Left ventricle myocardium inferior (tissue), 1 donor: ENCODE data around the gene AUP1. TPM values are rescaled to one million over a fixed set of nuclear protein-coding genes. Genes with fewer than 3 reads are reported as not detected.

Experiments used
- DNase-seq: peaks from one replicate; pipeline ENCODE4 v3.0.0-alpha.2; 2020
- H3K27ac ChIP-seq: fragments of 200-600 bp; replicated peaks from 2 replicates; pipeline ENCODE4 v1.8.0; 2021
- H3K27me3 ChIP-seq: fragments of 200-600 bp; 2 replicates; pipeline ENCODE4 v1.8.0; 2021; ENCODE audit warnings: low read depth
- H3K36me3 ChIP-seq: fragments of 200-600 bp; 2 replicates; pipeline ENCODE4 v1.8.0; 2021
- H3K4me1 ChIP-seq: fragments of 200-600 bp; 2 replicates; pipeline ENCODE4 v1.8.0; 2021
- H3K4me3 ChIP-seq: fragments of 200-600 bp; 2 replicates; pipeline ENCODE4 v1.8.0; 2021; ENCODE audit warnings: mild to moderate bottlenecking, moderate library complexity
- H3K9me3 ChIP-seq: fragments of 200-600 bp; replicated peaks from 2 replicates; pipeline ENCODE4 v1.8.0; 2021
- CTCF ChIP-seq: fragments of 200-600 bp; IDR thresholded peaks from 2 replicates; pipeline ENCODE4 v1.8.0; 2021; ENCODE audit warnings: antibody characterized with exemption, mild to moderate bottlenecking, borderline replicate concordance
- intact Hi-C: fragments of 100-400 bp; cut with micrococcal nuclease; formaldehyde crosslinking; loops from one replicate; pipeline ENCODE4 v1.11.0; 2022
- total RNA-seq: library from RNA; stranded (reverse); fragmentation: NEBNext Ultra II Directional; extraction: Animal tissue kit (Norgen Biotek cat#: 25700); gene quantifications from one replicate; pipeline ENCODE4 v1.2.1, GENCODE V29; 2021
- donor health status: DM: no; HTN: yes; CAD: no; lungs with severe emphysema.

The AUP1 gene
- total RNA-seq, 1 donor from 2014 or later = 46.9 TPM

GRCh38 chr2:74499267-74499939, 30.1 kb downstream of the AUP1 start, which contains the start of gene LBX2:
Gene LBX2 (minus strand): TSS chr2:74499603. CDS start chr2:74499537, 66 bp downstream.
- Histone ChIP-seq H3K4me1 (peaks cover 54% of the 10 kb centered on the region), H3K9me3 (no peaks in the 10 kb centered on the region), H3K27me3 (peaks cover 78% of the 10 kb centered on the region), H3K27ac (no peak within 1 kb of the TSS), H3K4me3 (peak within 1 kb of the TSS; percentile 50), H3K36me3 (peaks cover 2% of the 10 kb centered on the region)
- no peak for TF ChIP-seq CTCF
- intact Hi-C loops = no loop called here
- DNase-seq = no peak

- TF ChIP-seq CTCF = no peak
- intact Hi-C loops = no loop called here
- no peak for DNase-seq
- H3K9me3 ChIP-seq = no peaks in the 10 kb centered on the region
- H3K27ac ChIP-seq = no peak overlapping the region
- peaks cover 71% of the 10 kb centered on the region for H3K27me3 ChIP-seq
- peaks cover 47% of the 10 kb centered on the region for H3K4me1 ChIP-seq
- peaks cover 4% of the 10 kb centered on the region for H3K36me3 ChIP-seq
- peak overlapping the region; percentile 50 for H3K4me3 ChIP-seq
Measured at GRCh38 chr2:74498500-74499266, 30.8 kb downstream of the AUP1 start.

GRCh38 chr2:74497777-74498499, 31.6 kb downstream of the AUP1 start:
- no peak for DNase-seq
- Histone ChIP-seq H3K9me3 (no peaks in the 10 kb centered on the region), H3K27ac (no peak overlapping the region), H3K27me3 (peaks cover 64% of the 10 kb centered on the region), H3K4me3 (peak overlapping the region; percentile 50), H3K4me1 (peaks cover 39% of the 10 kb centered on the region), H3K36me3 (peaks cover 11% of the 10 kb centered on the region)
- intact Hi-C loops = no loop called here
- no peak for TF ChIP-seq CTCF

- H3K36me3 ChIP-seq = peaks cover 18% of the 10 kb centered on the region
- peaks cover 32% of the 10 kb centered on the region for H3K4me1 ChIP-seq
- no peak for TF ChIP-seq CTCF
- no peak for DNase-seq
- H3K4me3 ChIP-seq = peak overlapping the region; percentile 50
- no peak overlapping the region for H3K27ac ChIP-seq
- H3K9me3 ChIP-seq = no peaks in the 10 kb centered on the region
- peaks cover 56% of the 10 kb centered on the region for H3K27me3 ChIP-seq
- intact Hi-C loops = no loop called here
Measured at GRCh38 chr2:74496997-74497776, 32.3 kb downstream of the AUP1 start.

GRCh38 chr2:74495440-74495839, 34.1 kb downstream of the AUP1 start:
- peaks cover 36% of the 10 kb centered on the region for H3K36me3 ChIP-seq
- intact Hi-C loops = no loop called here
- no peak for TF ChIP-seq CTCF
- H3K27me3 ChIP-seq = peaks cover 39% of the 10 kb centered on the region
- no peaks in the 10 kb centered on the region for H3K9me3 ChIP-seq
- H3K27ac ChIP-seq = no peak overlapping the region
- no peak for DNase-seq
- H3K4me1 ChIP-seq = peaks cover 29% of the 10 kb centered on the region
- no peak overlapping the region for H3K4me3 ChIP-seq
